ENCODE results near the gene GOPC.

Gene GOPC

GRCh38 chr6:117568247-117568646 lies 34.1 kb downstream of the GOPC start:
- TF ChIP-seq SNAI2 (CRISPR knock-in tag; IDR thresholded peaks at IDR 0.05), result no peak
- TF ChIP-seq, protein P1, sequence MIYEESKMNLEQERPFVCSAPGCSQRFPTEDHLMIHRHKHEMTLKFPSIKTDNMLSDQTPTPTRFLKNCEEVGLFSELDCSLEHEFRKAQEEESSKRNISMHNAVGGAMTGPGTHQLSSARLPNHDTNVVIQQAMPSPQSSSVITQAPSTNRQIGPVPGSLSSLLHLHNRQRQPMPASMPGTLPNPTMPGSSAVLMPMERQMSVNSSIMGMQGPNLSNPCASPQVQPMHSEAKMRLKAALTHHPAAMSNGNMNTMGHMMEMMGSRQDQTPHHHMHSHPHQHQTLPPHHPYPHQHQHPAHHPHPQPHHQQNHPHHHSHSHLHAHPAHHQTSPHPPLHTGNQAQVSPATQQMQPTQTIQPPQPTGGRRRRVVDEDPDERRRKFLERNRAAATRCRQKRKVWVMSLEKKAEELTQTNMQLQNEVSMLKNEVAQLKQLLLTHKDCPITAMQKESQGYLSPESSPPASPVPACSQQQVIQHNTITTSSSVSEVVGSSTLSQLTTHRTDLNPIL (CRISPR knock-in tag; IDR thresholded peaks at IDR 0.05; ENCODE audit: low read depth), result no peak
- no peak for TF ChIP-seq ZFP30 (CRISPR knock-in tag; IDR thresholded peaks at IDR 0.05)
- TF ChIP-seq ZC3H10 (CRISPR knock-in tag; IDR thresholded peaks at IDR 0.05), result no peak
- TF ChIP-seq POU6F1 (CRISPR knock-in tag; IDR thresholded peaks at IDR 0.05; ENCODE audit: borderline replicate concordance, low read depth), result no peak
- TF ChIP-seq BACH2 (CRISPR knock-in tag; IDR thresholded peaks at IDR 0.05; ENCODE audit: borderline replicate concordance), result no peak
- no peak for TF ChIP-seq GLIS3 (CRISPR knock-in tag; IDR thresholded peaks at IDR 0.05)
- no peak for TF ChIP-seq TOX (CRISPR knock-in tag; IDR thresholded peaks at IDR 0.05; ENCODE audit: borderline replicate concordance)
- TF ChIP-seq ISL1 (CRISPR knock-in tag; IDR thresholded peaks at IDR 0.05), result no peak
- TF ChIP-seq CSDC2 (CRISPR knock-in tag; IDR thresholded peaks at IDR 0.05), result no peak
- TF ChIP-seq ZNF565 (CRISPR knock-in tag; conservative IDR thresholded peaks at IDR 0.05; ENCODE audit: low read depth), result no peak
- no peak for TF ChIP-seq RARB (CRISPR knock-in tag; IDR thresholded peaks at IDR 0.05)
- TF ChIP-seq ZFP3 (CRISPR knock-in tag; IDR thresholded peaks at IDR 0.05), result no peak
- no peak for TF ChIP-seq TCF4 (CRISPR knock-in tag; IDR thresholded peaks at IDR 0.05; ENCODE audit: borderline replicate concordance)
- TF ChIP-seq OSR1 (CRISPR knock-in tag; IDR thresholded peaks at IDR 0.05), result no peak
- no peak for TF ChIP-seq ZNF8 (CRISPR knock-in tag; IDR thresholded peaks at IDR 0.05)
- ATAC-seq, result no peak

DNA sequence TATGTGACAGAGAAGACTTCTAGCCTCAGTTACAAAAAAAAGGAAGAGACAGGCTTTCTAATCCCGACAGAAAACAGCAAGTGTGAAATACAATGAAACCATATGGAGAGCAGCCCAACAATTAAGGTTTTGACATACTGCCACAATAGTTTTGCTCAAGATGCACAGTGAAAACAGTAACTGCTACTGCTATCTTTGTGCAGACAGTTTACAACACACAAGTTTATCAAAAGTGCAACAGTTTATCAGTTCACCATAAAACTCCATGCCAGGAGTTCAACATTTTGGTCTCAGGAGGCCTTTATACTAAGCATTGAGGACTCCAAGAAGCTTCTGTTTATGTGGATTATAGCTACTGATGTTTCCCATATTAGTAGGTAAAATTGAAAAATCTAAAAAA lies 37.6 kb downstream of the GOPC start:
- ATAC-seq, result no peak
- TF ChIP-seq RARB (CRISPR knock-in tag; IDR thresholded peaks at IDR 0.05) (no peak), CSRNP3 (CRISPR knock-in tag; IDR thresholded peaks at IDR 0.05) (no peak), ZNF8 (CRISPR knock-in tag; IDR thresholded peaks at IDR 0.05) (no peak), TCF4 (CRISPR knock-in tag; IDR thresholded peaks at IDR 0.05; ENCODE audit: borderline replicate concordance) (no peak), PATZ1 (CRISPR knock-in tag; IDR thresholded peaks at IDR 0.05; ENCODE audit: borderline replicate concordance) (no peak), CSDC2 (CRISPR knock-in tag; IDR thresholded peaks at IDR 0.05) (no peak), ZFP30 (CRISPR knock-in tag; IDR thresholded peaks at IDR 0.05) (no peak), POU6F1 (CRISPR knock-in tag; IDR thresholded peaks at IDR 0.05; ENCODE audit: borderline replicate concordance, low read depth) (no peak), ZC3H10 (CRISPR knock-in tag; IDR thresholded peaks at IDR 0.05) (no peak), GLIS3 (CRISPR knock-in tag; IDR thresholded peaks at IDR 0.05) (no peak), ARNTL (CRISPR knock-in tag; IDR thresholded peaks at IDR 0.05; ENCODE audit: borderline replicate concordance, low read depth) (no peak), ZNF565 (CRISPR knock-in tag; conservative IDR thresholded peaks at IDR 0.05; ENCODE audit: low read depth) (no peak), TOX (CRISPR knock-in tag; IDR thresholded peaks at IDR 0.05; ENCODE audit: borderline replicate concordance) (no peak), ISL1 (CRISPR knock-in tag; IDR thresholded peaks at IDR 0.05) (no peak), ZNF70 (CRISPR knock-in tag; IDR thresholded peaks at IDR 0.05) (no peak), SNAI2 (CRISPR knock-in tag; IDR thresholded peaks at IDR 0.05) (no peak), ZFP3 (CRISPR knock-in tag; IDR thresholded peaks at IDR 0.05) (no peak), PPARA (CRISPR knock-in tag; IDR thresholded peaks at IDR 0.05; ENCODE audit: borderline replicate concordance) (no peak)
- TF ChIP-seq, protein P1 (CRISPR knock-in tag; IDR thresholded peaks at IDR 0.05; ENCODE audit: low read depth), result no peak
- TF ChIP-seq, protein P2, sequence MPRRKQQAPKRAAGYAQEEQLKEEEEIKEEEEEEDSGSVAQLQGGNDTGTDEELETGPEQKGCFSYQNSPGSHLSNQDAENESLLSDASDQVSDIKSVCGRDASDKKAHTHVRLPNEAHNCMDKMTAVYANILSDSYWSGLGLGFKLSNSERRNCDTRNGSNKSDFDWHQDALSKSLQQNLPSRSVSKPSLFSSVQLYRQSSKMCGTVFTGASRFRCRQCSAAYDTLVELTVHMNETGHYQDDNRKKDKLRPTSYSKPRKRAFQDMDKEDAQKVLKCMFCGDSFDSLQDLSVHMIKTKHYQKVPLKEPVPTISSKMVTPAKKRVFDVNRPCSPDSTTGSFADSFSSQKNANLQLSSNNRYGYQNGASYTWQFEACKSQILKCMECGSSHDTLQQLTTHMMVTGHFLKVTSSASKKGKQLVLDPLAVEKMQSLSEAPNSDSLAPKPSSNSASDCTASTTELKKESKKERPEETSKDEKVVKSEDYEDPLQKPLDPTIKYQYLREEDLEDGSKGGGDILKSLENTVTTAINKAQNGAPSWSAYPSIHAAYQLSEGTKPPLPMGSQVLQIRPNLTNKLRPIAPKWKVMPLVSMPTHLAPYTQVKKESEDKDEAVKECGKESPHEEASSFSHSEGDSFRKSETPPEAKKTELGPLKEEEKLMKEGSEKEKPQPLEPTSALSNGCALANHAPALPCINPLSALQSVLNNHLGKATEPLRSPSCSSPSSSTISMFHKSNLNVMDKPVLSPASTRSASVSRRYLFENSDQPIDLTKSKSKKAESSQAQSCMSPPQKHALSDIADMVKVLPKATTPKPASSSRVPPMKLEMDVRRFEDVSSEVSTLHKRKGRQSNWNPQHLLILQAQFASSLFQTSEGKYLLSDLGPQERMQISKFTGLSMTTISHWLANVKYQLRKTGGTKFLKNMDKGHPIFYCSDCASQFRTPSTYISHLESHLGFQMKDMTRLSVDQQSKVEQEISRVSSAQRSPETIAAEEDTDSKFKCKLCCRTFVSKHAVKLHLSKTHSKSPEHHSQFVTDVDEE (CRISPR knock-in tag; IDR thresholded peaks at IDR 0.05), result no peak
